SK-N-SH (cell line): ENCODE measurements around the gene NLGN1. TPM values are rescaled to one million over a fixed set of nuclear protein-coding genes. Genes with fewer than 3 reads are reported as not detected.

Experiments used
- CTCF ChIA-PET: fragments of 300-600, 350-600 bp; formaldehyde crosslinking; extraction: SDS; loops from one replicate; lab custom pipeline; 2021; lab: Yijun Ruan, JAX
- POLR2A ChIA-PET: fragments of 350-600 bp; sonication (Branson Sonifier 250); formaldehyde crosslinking; extraction: SDS; loops from one replicate; lab custom pipeline; 2020; ENCODE audit warnings: antibody characterized with exemption, inconsistent platforms; lab: Yijun Ruan, JAX
- DNase-seq: peaks from one replicate; pipeline ENCODE4 v3.0.0; 2012
- H2AFZ ChIP-seq: fragments of 200-600 bp; sonication (generic); 2 replicates; pipeline ENCODE4 v1.8.1; 2016; ENCODE audit warnings: antibody characterized with exemption, mild to moderate bottlenecking, low read depth
- H3F3A ChIP-seq: fragments of 200-600 bp; sonication (generic); replicated peaks from 2 replicates; pipeline ENCODE3; 2016; ENCODE audit warnings: antibody characterized with exemption, mild to moderate bottlenecking; ENCODE audit not compliant: insufficient read depth
- H3K27ac ChIP-seq, 2 experiments: fragments of 200-500 bp in 1 of 2; fragments of 200-600 bp in 1 of 2; sonication (Bioruptor generic) in 1 of 2; sonication (generic), shearing (Covaris generic) in 1 of 2; 2 replicates each; pipeline versions ENCODE4 v1.5.1 to v1.6.1; 2014 to 2016; ENCODE audit warnings: low read depth in 2 of 2, inconsistent platforms in 1 of 2, low read length in 1 of 2, mild to moderate bottlenecking in 1 of 2, mixed read lengths in 1 of 2
- H3K27me3 ChIP-seq: fragments of 200-600 bp; sonication (generic), shearing (Covaris generic); 2 replicates; pipeline ENCODE4 v1.6.1; 2016; ENCODE audit warnings: mixed run types; ENCODE audit not compliant: insufficient read depth
- H3K36me3 ChIP-seq, 2 experiments: fragments of 200-500 bp in 1 of 2; fragments of 200-600 bp in 1 of 2; sonication (Bioruptor generic) in 1 of 2; sonication (generic) in 1 of 2; replicated peaks in 1 of 2; 2 replicates each; pipeline versions ENCODE3 to v1.5.1; 2014 to 2016; ENCODE audit warnings: low read length in 1 of 2, mild to moderate bottlenecking in 1 of 2; ENCODE audit not compliant: insufficient read depth in 2 of 2, control insufficient read depth in 1 of 2
- H3K4me1 ChIP-seq, 2 experiments: fragments of 200-500 bp in 1 of 2; fragments of 200-600 bp in 1 of 2; sonication (Bioruptor generic) in 1 of 2; sonication (generic), shearing (Covaris generic) in 1 of 2; 2 replicates each; pipeline versions ENCODE4 v1.5.1 to v1.6.1; 2014 to 2016; ENCODE audit warnings: low read depth in 1 of 2, low read length in 1 of 2, mixed run types in 1 of 2; ENCODE audit not compliant: insufficient read depth in 2 of 2, control insufficient read depth in 1 of 2
- H3K4me2 ChIP-seq: fragments of 200-600 bp; sonication (generic), shearing (Covaris generic); 2 replicates; pipeline ENCODE4 v1.6.1; 2017; ENCODE audit warnings: mixed run types
- H3K4me3 ChIP-seq, 2 experiments: fragments of 200-500 bp in 1 of 2; fragments of 200-600 bp in 1 of 2; sonication (Bioruptor generic) in 1 of 2; sonication (generic), shearing (Covaris generic) in 1 of 2; 2 replicates each; pipeline versions ENCODE4 v1.5.1 to v1.8.1; 2014 to 2016; ENCODE audit warnings: low read depth in 2 of 2, inconsistent platforms in 1 of 2, low read length in 1 of 2, mild to moderate bottlenecking in 1 of 2, mixed read lengths in 1 of 2, moderate library complexity in 1 of 2
- H3K79me2 ChIP-seq: fragments of 200-600 bp; sonication (generic); 2 replicates; pipeline ENCODE4 v1.8.1; 2017; ENCODE audit warnings: mild to moderate bottlenecking; ENCODE audit not compliant: insufficient read depth
- H3K9ac ChIP-seq: fragments of 200-600 bp; sonication (generic); 2 replicates; pipeline ENCODE4 v1.6.1; 2017; ENCODE audit warnings: mixed run types
- H3K9me2 ChIP-seq: fragments of 200-600 bp; sonication (generic); 2 replicates; pipeline ENCODE4 v1.6.1; 2017; ENCODE audit warnings: mixed run types
- H3K9me3 ChIP-seq: fragments of 200-600 bp; sonication (generic); 2 replicates; pipeline ENCODE4 v1.6.1; 2017; ENCODE audit warnings: mixed run types, mild to moderate bottlenecking, moderate library complexity
- H4K20me1 ChIP-seq: fragments of 200-600 bp; sonication (generic); 2 replicates; pipeline ENCODE4 v1.6.1; 2017; ENCODE audit warnings: mild to moderate bottlenecking, mixed run types; ENCODE audit not compliant: insufficient read depth
- ELF1 ChIP-seq: IDR thresholded peaks from 2 replicates; pipeline ENCODE4 v1.4.0; 2012
- EP300 ChIP-seq, 2 experiments: IDR thresholded peaks; 2 replicates each; pipeline versions ENCODE4 v1.4.0 to v1.6.1; 2012; ENCODE audit warnings: borderline replicate concordance in 1 of 2, low read depth in 1 of 2, low read length in 1 of 2
- EZH2phosphoT487 ChIP-seq: fragments of 200-600 bp; sonication (generic); IDR thresholded peaks from 2 replicates; pipeline ENCODE4 v1.6.1; 2017; ENCODE audit warnings: low read depth, mixed run types, mild to moderate bottlenecking, antibody characterized with exemption, moderate library complexity, borderline replicate concordance
- FOXJ3 ChIP-seq: sonication (generic); formaldehyde crosslinking; IDR thresholded peaks from 2 replicates; pipeline ENCODE4 v1.5.1; 2020; ENCODE audit warnings: mild to moderate bottlenecking, missing genetic modification reagents
- MEF2A ChIP-seq: IDR thresholded peaks from 2 replicates; pipeline ENCODE4 v1.4.0; 2012; ENCODE audit warnings: low read depth, borderline replicate concordance
- NRF1 ChIP-seq: IDR thresholded peaks from 2 replicates; pipeline ENCODE4 v1.6.1; 2012; ENCODE audit warnings: low read depth, mild to moderate bottlenecking, low read length
- POLR2AphosphoS5 ChIP-seq: IDR thresholded peaks from 2 replicates; pipeline ENCODE4 v1.6.1; 2012; ENCODE audit warnings: low read depth, low read length
- RAD21 ChIP-seq: IDR thresholded peaks from 2 replicates; pipeline ENCODE4 v1.6.1; 2012; ENCODE audit warnings: mild to moderate bottlenecking, low read length
- RCOR1 ChIP-seq: fragments of 150-350 bp; IDR thresholded peaks from 2 replicates; pipeline ENCODE4 v1.6.1; 2017; ENCODE audit warnings: antibody characterized with exemption, low read length
- RFX5 ChIP-seq: IDR thresholded peaks from 2 replicates; pipeline ENCODE4 v1.6.1; 2012; ENCODE audit warnings: mild to moderate bottlenecking, improper control_type of control experiment, low read length
- RXRA ChIP-seq: IDR thresholded peaks from 2 replicates; pipeline ENCODE4 v1.4.0; 2012; ENCODE audit warnings: low read depth, mild to moderate bottlenecking, borderline replicate concordance
- SMC3 ChIP-seq: IDR thresholded peaks from 2 replicates; pipeline ENCODE4 v1.6.1; 2012; ENCODE audit warnings: low read depth, low read length, improper control_type of control experiment
- TCF12 ChIP-seq: IDR thresholded peaks from 2 replicates; pipeline ENCODE4 v1.4.0; 2012
- USF2 ChIP-seq: fragments of 150-350 bp; IDR thresholded peaks from 2 replicates; pipeline ENCODE4 v1.6.1; 2017; ENCODE audit warnings: antibody characterized with exemption, low read length, low read depth, borderline replicate concordance
- ZBTB33 ChIP-seq: IDR thresholded peaks from 2 replicates; pipeline ENCODE4 v1.4.0; 2012; ENCODE audit warnings: low read depth, borderline replicate concordance
- WGBS: methylation state at CpG from one replicate; pipeline ENCODE4 v1.1.6; 2017; ENCODE audit warnings: low lambda C conversion rate; 5-methylcytosine and 5-hydroxymethylcytosine counted together
- polyA plus RNA-seq, 3 experiments: library from polyadenylated mRNA; depleted of rRNA; stranded (reverse); fragments of >200 nt; gene quantifications; 2 replicates each; pipeline ENCODE4 v1.2.3, GENCODE V29; 2012
- TF ChIP-seq, protein P1 (sequence below): fragments of 150-350 bp; IDR thresholded peaks from 2 replicates; pipeline ENCODE4 v1.6.1; 2016; ENCODE audit warnings: mild to moderate bottlenecking, low read depth, low read length
- TF ChIP-seq, protein P2 (sequence below): IDR thresholded peaks from 2 replicates; pipeline ENCODE4; 2012

NLGN1 gene
- polyA plus RNA-seq, 1 of the 3 experiments (the other 2 are of a cell fraction) = 1.5 TPM

GRCh38 chr3:173735841-173736240, 338.3 kb downstream of the NLGN1 start:
- Histone ChIP-seq H3K79me2 (no peaks in the 10 kb centered on the region), H3K9ac (no peak overlapping the region), H4K20me1 (no peaks in the 10 kb centered on the region), H3K27me3 (no peaks in the 10 kb centered on the region), H3K36me3 (no peaks in the 10 kb centered on the region), H2AFZ (peak overlapping the region; percentile 30), H3K4me2 (no peak overlapping the region), H3K4me1 (peaks cover 0 to 17% of the 10 kb centered on the region in 2 experiments; a peak in 1 of 4 replicates), H3K9me2 (no peaks in the 10 kb centered on the region), H3K9me3 (no peaks in the 10 kb centered on the region; the same call in 1 of the 2 replicates), H3F3A (peaks cover 42% of the 10 kb centered on the region), H3K4me3 (no peak overlapping the region), H3K27ac (peak overlapping the region in 1 of 2 experiments; percentile 59; a peak in 2 of 4 replicates)
- ChIA-PET CTCF (no interaction called here), POLR2A (no interaction called here)
- TF ChIP-seq EZH2phosphoT487 (no peak), FOXJ3 (CRISPR knock-in tag) (no peak), ZBTB33 (no peak), RAD21 (no peak), ELF1 (no peak), RFX5 (no peak), SMC3 (no peak), POLR2AphosphoS5 (no peak), RCOR1 (no peak), TCF12 (no peak)
- TF ChIP-seq, protein P1, sequence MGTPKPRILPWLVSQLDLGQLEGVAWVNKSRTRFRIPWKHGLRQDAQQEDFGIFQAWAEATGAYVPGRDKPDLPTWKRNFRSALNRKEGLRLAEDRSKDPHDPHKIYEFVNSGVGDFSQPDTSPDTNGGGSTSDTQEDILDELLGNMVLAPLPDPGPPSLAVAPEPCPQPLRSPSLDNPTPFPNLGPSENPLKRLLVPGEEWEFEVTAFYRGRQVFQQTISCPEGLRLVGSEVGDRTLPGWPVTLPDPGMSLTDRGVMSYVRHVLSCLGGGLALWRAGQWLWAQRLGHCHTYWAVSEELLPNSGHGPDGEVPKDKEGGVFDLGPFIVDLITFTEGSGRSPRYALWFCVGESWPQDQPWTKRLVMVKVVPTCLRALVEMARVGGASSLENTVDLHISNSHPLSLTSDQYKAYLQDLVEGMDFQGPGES = no peak
- WGBS = 81% methylated on average over 1 of the region's 1 CpG
- no peak for DNase-seq

DNA sequence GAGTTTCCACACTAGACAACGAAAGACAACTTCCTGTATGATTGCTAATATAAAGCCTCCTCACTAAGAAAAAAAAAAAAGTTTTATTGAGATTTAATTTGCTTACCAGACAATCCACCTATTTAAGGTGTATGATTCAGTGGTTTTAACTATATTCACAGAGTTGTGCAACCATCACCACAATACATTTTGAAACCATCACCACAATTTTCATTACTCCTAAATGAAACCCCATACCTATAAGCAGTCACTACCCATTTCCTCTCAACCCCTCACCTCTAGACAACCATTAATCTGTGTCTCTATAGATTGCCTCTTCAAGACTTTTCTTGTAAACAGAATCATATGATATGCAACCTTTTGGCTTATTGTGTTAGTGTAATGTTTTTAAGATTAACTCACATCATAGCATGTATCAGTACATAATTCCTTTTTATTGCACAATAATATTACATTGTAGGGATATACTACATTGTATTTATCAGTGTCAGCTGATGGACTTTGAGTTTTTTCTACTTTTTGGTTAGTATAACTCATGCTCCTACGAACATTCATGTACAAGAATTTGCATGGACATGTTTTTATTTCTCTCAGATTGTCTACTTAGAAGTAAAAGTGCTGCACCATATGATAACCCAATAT, 339.7 kb downstream of the NLGN1 start:
- Histone ChIP-seq H3F3A (peaks cover 51% of the 10 kb centered on the region), H4K20me1 (no peaks in the 10 kb centered on the region), H3K4me2 (no peak overlapping the region), H3K27ac (no peak overlapping the region), H2AFZ (no peak overlapping the region), H3K9ac (no peak overlapping the region), H3K9me3 (no peaks in the 10 kb centered on the region; the same call in 1 of the 2 replicates), H3K4me1 (peaks cover 0 to 17% of the 10 kb centered on the region in 2 experiments; a peak in 1 of 4 replicates), H3K4me3 (no peak overlapping the region), H3K79me2 (no peaks in the 10 kb centered on the region), H3K36me3 (no peaks in the 10 kb centered on the region), H3K9me2 (no peaks in the 10 kb centered on the region), H3K27me3 (no peaks in the 10 kb centered on the region)
- TF ChIP-seq EP300 (IDR thresholded peaks at IDR 0.05; ENCODE audit: borderline replicate concordance in 1 of 2, low read depth in 1 of 2, low read length in 1 of 2) (no peak), NRF1 (no peak), USF2 (no peak), MEF2A (no peak), RXRA (no peak), ZBTB33 (no peak)
- TF ChIP-seq, protein P2, sequence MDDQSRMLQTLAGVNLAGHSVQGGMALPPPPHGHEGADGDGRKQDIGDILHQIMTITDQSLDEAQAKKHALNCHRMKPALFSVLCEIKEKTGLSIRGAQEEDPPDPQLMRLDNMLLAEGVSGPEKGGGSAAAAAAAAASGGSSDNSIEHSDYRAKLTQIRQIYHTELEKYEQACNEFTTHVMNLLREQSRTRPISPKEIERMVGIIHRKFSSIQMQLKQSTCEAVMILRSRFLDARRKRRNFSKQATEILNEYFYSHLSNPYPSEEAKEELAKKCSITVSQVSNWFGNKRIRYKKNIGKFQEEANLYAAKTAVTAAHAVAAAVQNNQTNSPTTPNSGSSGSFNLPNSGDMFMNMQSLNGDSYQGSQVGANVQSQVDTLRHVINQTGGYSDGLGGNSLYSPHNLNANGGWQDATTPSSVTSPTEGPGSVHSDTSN = no peak
- no peak for DNase-seq
- CTCF ChIA-PET = no interaction called here
- 72% methylated on average over 2 of the region's 2 CpGs for WGBS
- POLR2A ChIA-PET = no interaction called here
